SK-N-SH (cell line): Measurements from ENCODE around the gene WWC1.

Experiments used
- CHD2 ChIP-seq: fragments of 150-350 bp; IDR thresholded peaks from 2 replicates; pipeline ENCODE4 v1.6.1; 2018; ENCODE audit warnings: low read length; ENCODE audit not compliant: partially characterized antibody
- EZH2phosphoT487 ChIP-seq: fragments of 200-600 bp; sonication (generic); IDR thresholded peaks from 2 replicates; pipeline ENCODE4 v1.6.1; 2017; ENCODE audit warnings: low read depth, mixed run types, mild to moderate bottlenecking, antibody characterized with exemption, moderate library complexity, borderline replicate concordance
- FOXM1 ChIP-seq: IDR thresholded peaks from 2 replicates; pipeline ENCODE4 v1.4.0; 2012; ENCODE audit warnings: low read depth, mild to moderate bottlenecking
- MAX ChIP-seq: IDR thresholded peaks from 2 replicates; pipeline ENCODE4 v1.4.0; 2012; ENCODE audit warnings: low read depth
- NFIC ChIP-seq: IDR thresholded peaks from 2 replicates; pipeline ENCODE4 v1.4.0; 2012; ENCODE audit warnings: borderline replicate concordance
- RAD21 ChIP-seq: IDR thresholded peaks from 2 replicates; pipeline ENCODE4 v1.6.1; 2012; ENCODE audit warnings: mild to moderate bottlenecking, low read length
- YY1 ChIP-seq: IDR thresholded peaks from 2 replicates; pipeline ENCODE4 v1.4.0; 2012; ENCODE audit warnings: low read depth, mild to moderate bottlenecking
- TF ChIP-seq, protein P1 (sequence below): fragments of 150-350 bp; IDR thresholded peaks from 2 replicates; pipeline ENCODE4 v1.6.1; 2017; ENCODE audit warnings: antibody characterized with exemption, low read length, low read depth, borderline replicate concordance
- TF ChIP-seq, protein P2 (sequence below): fragments of 200-600 bp; sonication (generic); IDR thresholded peaks from 2 replicates; pipeline ENCODE4 v1.6.1; 2017; ENCODE audit warnings: antibody characterized with exemption, mild to moderate bottlenecking, moderate library complexity

DNA sequence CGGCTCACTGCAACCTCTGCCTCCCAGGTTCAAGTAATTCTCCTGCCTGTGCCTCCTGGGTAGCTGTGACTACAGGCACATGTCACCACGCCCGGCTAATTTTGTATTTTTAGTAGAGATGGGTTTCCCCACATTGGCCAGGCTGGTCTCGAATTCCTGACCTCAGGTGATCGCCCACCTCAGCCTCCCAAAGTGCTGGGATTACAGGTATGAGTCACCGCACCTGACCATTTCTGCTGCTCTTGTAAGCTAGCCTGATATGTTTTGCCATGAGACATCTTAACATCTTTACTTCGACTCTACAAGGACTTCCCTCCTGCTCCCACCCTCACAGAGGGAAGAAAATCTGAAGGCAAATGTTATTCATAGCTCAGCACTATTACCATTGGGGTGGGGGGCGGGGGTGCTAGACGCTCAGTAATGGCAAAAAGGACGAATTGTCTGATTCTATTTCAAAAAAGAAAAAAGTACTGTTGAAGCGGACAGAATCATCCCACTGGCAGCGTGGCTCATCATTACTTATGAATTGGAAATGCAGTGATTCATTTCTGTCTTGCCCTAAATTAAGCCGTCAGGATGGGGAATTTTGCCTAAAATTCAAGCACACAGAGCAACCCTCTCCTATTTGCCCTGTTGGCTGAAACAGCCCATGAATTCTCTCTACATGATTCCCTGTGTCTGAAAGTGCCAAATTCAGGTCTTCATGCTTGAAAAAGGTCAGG lies 46.4 kb upstream of the WWC1 start:
- no peak for TF ChIP-seq RAD21
- no peak for TF ChIP-seq YY1
- no peak for TF ChIP-seq CHD2
- TF ChIP-seq, protein P1, sequence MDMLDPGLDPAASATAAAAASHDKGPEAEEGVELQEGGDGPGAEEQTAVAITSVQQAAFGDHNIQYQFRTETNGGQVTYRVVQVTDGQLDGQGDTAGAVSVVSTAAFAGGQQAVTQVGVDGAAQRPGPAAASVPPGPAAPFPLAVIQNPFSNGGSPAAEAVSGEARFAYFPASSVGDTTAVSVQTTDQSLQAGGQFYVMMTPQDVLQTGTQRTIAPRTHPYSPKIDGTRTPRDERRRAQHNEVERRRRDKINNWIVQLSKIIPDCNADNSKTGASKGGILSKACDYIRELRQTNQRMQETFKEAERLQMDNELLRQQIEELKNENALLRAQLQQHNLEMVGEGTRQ: no peak
- TF ChIP-seq MAX: no peak
- TF ChIP-seq, protein P2, sequence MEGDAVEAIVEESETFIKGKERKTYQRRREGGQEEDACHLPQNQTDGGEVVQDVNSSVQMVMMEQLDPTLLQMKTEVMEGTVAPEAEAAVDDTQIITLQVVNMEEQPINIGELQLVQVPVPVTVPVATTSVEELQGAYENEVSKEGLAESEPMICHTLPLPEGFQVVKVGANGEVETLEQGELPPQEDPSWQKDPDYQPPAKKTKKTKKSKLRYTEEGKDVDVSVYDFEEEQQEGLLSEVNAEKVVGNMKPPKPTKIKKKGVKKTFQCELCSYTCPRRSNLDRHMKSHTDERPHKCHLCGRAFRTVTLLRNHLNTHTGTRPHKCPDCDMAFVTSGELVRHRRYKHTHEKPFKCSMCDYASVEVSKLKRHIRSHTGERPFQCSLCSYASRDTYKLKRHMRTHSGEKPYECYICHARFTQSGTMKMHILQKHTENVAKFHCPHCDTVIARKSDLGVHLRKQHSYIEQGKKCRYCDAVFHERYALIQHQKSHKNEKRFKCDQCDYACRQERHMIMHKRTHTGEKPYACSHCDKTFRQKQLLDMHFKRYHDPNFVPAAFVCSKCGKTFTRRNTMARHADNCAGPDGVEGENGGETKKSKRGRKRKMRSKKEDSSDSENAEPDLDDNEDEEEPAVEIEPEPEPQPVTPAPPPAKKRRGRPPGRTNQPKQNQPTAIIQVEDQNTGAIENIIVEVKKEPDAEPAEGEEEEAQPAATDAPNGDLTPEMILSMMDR: no peak
- TF ChIP-seq FOXM1: no peak
- TF ChIP-seq EZH2phosphoT487: no peak
- no peak for TF ChIP-seq NFIC
